Stimulated activated naive CD8-positive, alpha-beta T cell treated with anti-CD3 and anti-CD28 coated beads, Interleukin-15, Interleukin-2, amounts not matched to agents 100 U/mL and 50 U/mL, for 24 hours (primary cell): Measurements from ENCODE around the gene LCE1C.

Experiments used
- ATAC-seq: fragments of 150-1000 bp; cut with Tn5 transposase; one replicate; pipeline ENCODE4 v1.10.0; 2021
- DNase-seq: peaks from one replicate; pipeline ENCODE4 v3.0.0; 2021

The LCE1C gene

GRCh38 chr1:152759453-152760173 lies 46.8 kb downstream of the LCE1C start:
- DNase-seq (no peak), ATAC-seq (no peak)

GRCh38 chr1:152758636-152759035 lies 47.8 kb downstream of the LCE1C start:
- ATAC-seq, result no peak
- no peak for DNase-seq

- DNase-seq (no peak), ATAC-seq (no peak)
These were observed 48.7 kb downstream of the LCE1C start, which contains the start of gene KPRP for GRCh38 chr1:152757747-152758146. KPRP (plus strand) TSS chr1:152758025; CDS start chr1:152759589, 1,564 bp downstream.

GRCh38 chr1:152756872-152757271 lies 49.6 kb downstream of the LCE1C start:
- ATAC-seq (no peak), DNase-seq (no peak)
